IMR-90 (cell line): Measurements from ENCODE around the gene ANGPT4. TPM values are rescaled to one million over a fixed set of nuclear protein-coding genes. Genes with fewer than 3 reads are reported as not detected.

ENCODE experiments used
- ATAC-seq: fragments of 200-7000 bp; cut with Tn5 transposase; 2 replicates; pipeline ENCODE4 v1.9.1; 2020; ENCODE audit warnings: low read depth, mild to moderate bottlenecking, moderate library complexity
- BruUV-seq: library from RNA; stranded (reverse); fragments of 400-500 nt; replicated peaks from 2 replicates; lab custom pipeline; 2021; lab: Mats Ljungman, UMichigan
- CTCF ChIA-PET: fragments of 300-600 bp; formaldehyde crosslinking; extraction: SDS; loops from one replicate; lab custom pipeline; 2021; ENCODE audit warnings: antibody characterized with exemption; lab: Yijun Ruan, JAX
- POLR2A ChIA-PET: fragments of 300-600 bp; sonication (Branson Sonifier 250); formaldehyde crosslinking; loops from one replicate; lab custom pipeline; 2022; ENCODE audit warnings: antibody characterized with exemption; ENCODE audit not compliant: unreplicated experiment; lab: Charles Lee
- DNase-seq: peaks from one replicate; pipeline ENCODE4 v3.0.0; 2013
- H2AFZ ChIP-seq: replicated peaks from 2 replicates; pipeline ENCODE3; 2013; ENCODE audit warnings: low read length, mild to moderate bottlenecking; ENCODE audit not compliant: poor library complexity
- H2AK5ac ChIP-seq: 2 replicates; pipeline ENCODE4 v1.6.1; 2013; ENCODE audit warnings: low read depth, low read length, inconsistent platforms
- H2AK9ac ChIP-seq: replicated peaks from 2 replicates; pipeline ENCODE3; 2013; ENCODE audit warnings: mild to moderate bottlenecking, low read depth, low read length, moderate library complexity; ENCODE audit not compliant: poor library complexity
- H2BK120ac ChIP-seq: 2 replicates; pipeline ENCODE4 v1.6.1; 2013; ENCODE audit warnings: low read depth, low read length, inconsistent platforms
- H2BK15ac ChIP-seq: 3 replicates; pipeline ENCODE4 v1.6.1; 2013; ENCODE audit warnings: low read depth, low read length, inconsistent platforms
- H2BK20ac ChIP-seq: 2 replicates; pipeline ENCODE4 v1.6.1; 2013; ENCODE audit warnings: low read depth, mild to moderate bottlenecking, inconsistent platforms, low read length, moderate library complexity
- H2BK5ac ChIP-seq: 2 replicates; pipeline ENCODE4 v1.6.1; 2013; ENCODE audit warnings: mild to moderate bottlenecking, low read depth, low read length, inconsistent platforms; ENCODE audit not compliant: poor library complexity, severe bottlenecking
- H3K14ac ChIP-seq: replicated peaks from 2 replicates; pipeline ENCODE4 v1.6.1; 2013; ENCODE audit warnings: low read depth, low read length, inconsistent platforms
- H3K18ac ChIP-seq: 2 replicates; pipeline ENCODE4 v1.6.1; 2013; ENCODE audit warnings: low read depth, low read length, control low read depth
- H3K23ac ChIP-seq: 2 replicates; pipeline ENCODE4 v1.6.1; 2013; ENCODE audit warnings: low read depth, low read length, inconsistent platforms
- H3K27ac ChIP-seq: 2 replicates; pipeline ENCODE4 v1.5.1; 2013; ENCODE audit warnings: mild to moderate bottlenecking, control low read depth, low read length; ENCODE audit not compliant: insufficient read depth
- H3K27me3 ChIP-seq: 2 replicates; pipeline ENCODE4 v1.6.1; 2013; ENCODE audit warnings: low read length; ENCODE audit not compliant: control insufficient read depth, insufficient read depth
- H3K36me3 ChIP-seq: 2 replicates; pipeline ENCODE4 v1.6.1; 2013; ENCODE audit warnings: low read length, mixed read lengths; ENCODE audit not compliant: control insufficient read depth, insufficient read depth
- H3K4ac ChIP-seq: 2 replicates; pipeline ENCODE4 v1.6.1; 2013; ENCODE audit warnings: low read depth, low read length, inconsistent platforms
- H3K4me1 ChIP-seq: 2 replicates; pipeline ENCODE4 v1.6.1; 2013; ENCODE audit warnings: low read length, mixed read lengths; ENCODE audit not compliant: control insufficient read depth, insufficient read depth
- H3K4me2 ChIP-seq: 2 replicates; pipeline ENCODE4 v1.6.1; 2013; ENCODE audit warnings: low read depth, mild to moderate bottlenecking, control low read depth, low read length, moderate library complexity
- H3K4me3 ChIP-seq: 2 replicates; pipeline ENCODE4 v1.5.1; 2013; ENCODE audit warnings: low read depth, mild to moderate bottlenecking, control low read depth, low read length, moderate library complexity; ENCODE audit not compliant: insufficient read depth
- H3K56ac ChIP-seq: 2 replicates; pipeline ENCODE4 v1.6.1; 2013; ENCODE audit warnings: low read length, inconsistent platforms; ENCODE audit not compliant: insufficient read depth; ENCODE audit errors: extremely low read depth
- H3K79me1 ChIP-seq, 2 experiments: 2 replicates each; pipeline ENCODE4 v1.6.1; 2013; ENCODE audit warnings: low read length in 2 of 2, inconsistent platforms in 1 of 2, low read depth in 1 of 2
- H3K9ac ChIP-seq: 2 replicates; pipeline ENCODE4 v1.6.1; 2013; ENCODE audit warnings: low read depth, low read length, control low read depth
- H3K9me1 ChIP-seq: 2 replicates; pipeline ENCODE4 v1.6.1; 2013; ENCODE audit warnings: low read length, inconsistent platforms; ENCODE audit not compliant: insufficient read depth
- H3K9me3 ChIP-seq: 2 replicates; pipeline ENCODE4 v1.6.1; 2013; ENCODE audit warnings: low read length; ENCODE audit not compliant: control insufficient read depth, insufficient read depth
- H4K20me1 ChIP-seq: 2 replicates; pipeline ENCODE4 v1.6.1; 2013; ENCODE audit warnings: low read length, inconsistent platforms; ENCODE audit not compliant: insufficient read depth
- H4K5ac ChIP-seq: 2 replicates; pipeline ENCODE4 v1.6.1; 2013; ENCODE audit warnings: mild to moderate bottlenecking, low read depth, low read length, control low read depth
- H4K8ac ChIP-seq, 2 experiments: 2 replicates each; pipeline ENCODE4 v1.6.1; 2013; ENCODE audit warnings: low read depth in 2 of 2, low read length in 2 of 2, control low read depth in 1 of 2, inconsistent platforms in 1 of 2
- H4K91ac ChIP-seq: 2 replicates; pipeline ENCODE4 v1.6.1; 2013; ENCODE audit warnings: low read depth, low read length, inconsistent platforms; ENCODE audit not compliant: insufficient read depth
- BHLHE40 ChIP-seq: fragments of 150-350 bp; IDR thresholded peaks from 2 replicates; pipeline ENCODE4 v1.6.1; 2016; ENCODE audit warnings: mild to moderate bottlenecking, low read depth, low read length
- CHD1 ChIP-seq: IDR thresholded peaks from 2 replicates; pipeline ENCODE4 v1.6.1; 2012; ENCODE audit warnings: low read depth, low read length, improper control_type of control experiment
- ELK1 ChIP-seq: fragments of 150-350 bp; IDR thresholded peaks from 2 replicates; pipeline ENCODE4 v1.6.1; 2016; ENCODE audit warnings: low read depth, mild to moderate bottlenecking, low read length, moderate library complexity, borderline replicate concordance
- FOS ChIP-seq: fragments of 150-350 bp; IDR thresholded peaks from 2 replicates; pipeline ENCODE4 v1.6.1; 2016; ENCODE audit warnings: low read depth, low read length
- MAZ ChIP-seq: IDR thresholded peaks from 2 replicates; pipeline ENCODE4 v1.6.1; 2012; ENCODE audit warnings: low read depth, mild to moderate bottlenecking, low read length, improper control_type of control experiment, moderate library complexity, borderline replicate concordance
- NFE2L2 ChIP-seq: fragments of 150-350 bp; IDR thresholded peaks from 2 replicates; pipeline ENCODE4 v1.6.1; 2016; ENCODE audit warnings: low read depth, mild to moderate bottlenecking, low read length
- POLR2A ChIP-seq: IDR thresholded peaks from 2 replicates; pipeline ENCODE4 v1.6.1; 2012; ENCODE audit warnings: mild to moderate bottlenecking, low read depth, low read length
- RCOR1 ChIP-seq: IDR thresholded peaks from 2 replicates; pipeline ENCODE4 v1.6.1; 2012; ENCODE audit warnings: mild to moderate bottlenecking, low read length, improper control_type of control experiment; ENCODE audit not compliant: insufficient replicate concordance
- RFX5 ChIP-seq: IDR thresholded peaks from 2 replicates; pipeline ENCODE4 v1.8.0; 2012; ENCODE audit warnings: low read depth, mild to moderate bottlenecking, low read length, moderate library complexity
- WGBS, 2 experiments: methylation state at CpG; one replicate each; pipeline versions ENCODE4 v1.1.5 to v1.1.7; 2013; ENCODE audit warnings: missing lambda C conversion rate in 2 of 2; ENCODE audit not compliant: insufficient read length in 1 of 2; ENCODE audit errors: extremely low coverage in 2 of 2; 5-methylcytosine and 5-hydroxymethylcytosine counted together
- dilution Hi-C: fragments of 300-500 bp; cut with HindIII; formaldehyde crosslinking; loops from one replicate; pipeline ENCODE4 v1.14.3; 2018; ENCODE audit warnings: low sequenced_read_pairs; ENCODE audit not compliant: unreplicated experiment
- in situ Hi-C: fragments of 300-500 bp; cut with MboI; formaldehyde crosslinking; loops from 3 replicates; pipeline ENCODE4 v1.14.3; 2019; ENCODE audit warnings: low sequenced_read_pairs, inconsistent platforms, mixed read lengths
- intact Hi-C: fragments of 100-400 bp; cut with micrococcal nuclease; formaldehyde crosslinking; loops from 2 replicates; pipeline ENCODE4 v1.10.0; 2022
- polyA plus RNA-seq, 3 experiments: library from polyadenylated mRNA; depleted of rRNA; stranded (reverse); fragments of >200 nt; gene quantifications; 2 replicates each; pipeline ENCODE4 v1.2.3, GENCODE V29; 2012; ENCODE audit warnings: low replicate concordance in 1 of 3
- total RNA-seq: library from RNA; depleted of rRNA; stranded (reverse); fragments of >200 nt; gene quantifications from 2 replicates; pipeline ENCODE4 v1.2.3, GENCODE V29; 2012

Gene ANGPT4
- total and polyA plus RNA-seq, 2 of the 4 experiments (the other 2 are of a cell fraction), result not detected

- Histone ChIP-seq H4K91ac (no peak overlapping the region), H3K4ac (no peak overlapping the region), H2BK5ac (no peak overlapping the region), H4K5ac (no peak overlapping the region), H3K27me3 (no peaks in the 10 kb centered on the region), H3K79me1 (peaks cover 4 to 7% of the 10 kb centered on the region in 2 experiments; a peak in 2 of 4 replicates), H2AFZ (no peak overlapping the region), H4K20me1 (no peaks in the 10 kb centered on the region), H3K14ac (no peak overlapping the region), H2AK9ac (no peak overlapping the region), H3K23ac (no peak overlapping the region), H3K18ac (no peak overlapping the region), H3K4me3 (no peak overlapping the region), H3K9me1 (peaks cover 9% of the 10 kb centered on the region; the same call in 1 of the 2 replicates), H3K4me1 (peaks cover 3% of the 10 kb centered on the region), H2BK20ac (no peak overlapping the region), H2BK120ac (no peak overlapping the region), H3K56ac (no peak overlapping the region), H3K27ac (no peak overlapping the region), H2AK5ac (no peak overlapping the region), H3K9ac (no peak overlapping the region), H3K36me3 (no peaks in the 10 kb centered on the region), H3K4me2 (no peak overlapping the region), H3K9me3 (no peaks in the 10 kb centered on the region), H2BK15ac (no peak overlapping the region), H4K8ac (no peak overlapping the region)
- ATAC-seq, result no peak
- no TSS peak for BruUV-seq
- CTCF ChIA-PET, result no interaction called here
- no CpG with 5 or more reads among the region's 6 CpGs for WGBS, 2 experiments
- in situ Hi-C loops (no loop called here), intact Hi-C loops (no loop called here), dilution Hi-C loops (no loop called here)
- TF ChIP-seq BHLHE40, result no peak
- TF ChIP-seq ELK1, result no peak
- no peak for TF ChIP-seq RFX5
- no peak for TF ChIP-seq POLR2A
- no peak for TF ChIP-seq RCOR1
- TF ChIP-seq FOS, result no peak
- TF ChIP-seq MAZ, result no peak
- no peak for TF ChIP-seq NFE2L2
- TF ChIP-seq CHD1, result no peak
- DNase-seq, result no peak
- POLR2A ChIA-PET, result no interaction called here
Observed at GRCh38 chr20:854601-855000, 61.5 kb downstream of the ANGPT4 start.
